ENCODE measurements around the gene C16orf74.
A peak's percentile ranks its signal among the peaks of the same experiment; 100 is the strongest.

The C16orf74 gene

DNA sequence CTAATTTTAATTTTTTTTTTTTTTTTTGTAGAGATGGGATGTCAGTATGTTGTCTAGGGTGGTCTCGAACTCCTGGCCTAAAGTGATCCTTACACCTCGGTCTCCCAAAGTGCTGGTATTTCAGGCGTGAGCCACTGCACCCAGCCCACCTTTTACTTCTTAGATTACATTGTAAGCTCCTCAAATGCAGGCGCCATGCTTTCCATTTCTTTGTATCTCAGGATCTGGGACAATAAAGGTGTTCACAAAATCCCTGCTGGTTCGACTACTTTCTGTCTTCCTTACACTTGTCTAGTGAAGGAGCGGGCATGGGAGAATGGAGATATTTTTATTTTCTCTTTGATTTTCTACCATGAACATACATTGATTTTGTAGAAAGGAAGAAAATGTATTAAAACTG lies 23.2 kb upstream of the C16orf74 start:
- no peak for DNase-seq

DNA sequence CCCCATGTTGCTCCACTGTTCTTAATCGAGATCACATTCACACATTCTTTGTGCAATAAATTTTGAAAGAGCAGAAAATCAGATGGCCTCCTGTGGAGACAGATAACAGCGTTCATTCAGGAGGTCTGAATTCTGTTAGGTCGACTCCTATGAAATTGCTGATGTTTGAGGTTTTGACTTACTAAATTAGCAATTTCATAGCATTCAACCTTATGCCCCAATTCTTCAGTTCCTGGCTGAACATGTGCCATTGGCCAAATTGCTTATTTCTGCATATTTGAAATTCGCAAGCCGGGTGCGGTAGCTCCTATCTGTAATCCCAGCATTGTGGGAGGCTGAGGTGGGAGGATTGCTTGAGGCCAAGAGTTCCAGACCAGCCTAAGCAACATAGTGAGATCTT lies 22.1 kb upstream of the C16orf74 start:
- no peak for DNase-seq

DNA sequence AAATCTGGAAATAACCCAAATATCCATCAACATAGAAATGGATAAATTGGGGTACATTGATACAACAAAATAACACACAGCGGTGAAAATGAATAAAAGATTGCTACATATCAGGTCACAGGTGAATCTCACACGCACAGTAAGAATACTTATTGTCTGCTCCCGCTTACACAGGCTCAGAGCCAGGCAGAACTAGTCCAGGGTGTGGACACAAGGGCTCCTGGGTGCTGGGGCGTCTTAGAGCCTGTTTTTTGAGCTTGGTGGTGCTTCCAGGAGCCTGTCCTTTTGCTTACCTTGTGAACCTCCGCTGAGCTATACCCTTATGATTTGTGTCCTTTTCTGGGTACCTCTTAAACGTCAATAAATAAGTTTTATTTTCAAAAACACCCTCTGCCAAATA lies 19.8 kb upstream of the C16orf74 start:
- DNase-seq = no peak

DNA sequence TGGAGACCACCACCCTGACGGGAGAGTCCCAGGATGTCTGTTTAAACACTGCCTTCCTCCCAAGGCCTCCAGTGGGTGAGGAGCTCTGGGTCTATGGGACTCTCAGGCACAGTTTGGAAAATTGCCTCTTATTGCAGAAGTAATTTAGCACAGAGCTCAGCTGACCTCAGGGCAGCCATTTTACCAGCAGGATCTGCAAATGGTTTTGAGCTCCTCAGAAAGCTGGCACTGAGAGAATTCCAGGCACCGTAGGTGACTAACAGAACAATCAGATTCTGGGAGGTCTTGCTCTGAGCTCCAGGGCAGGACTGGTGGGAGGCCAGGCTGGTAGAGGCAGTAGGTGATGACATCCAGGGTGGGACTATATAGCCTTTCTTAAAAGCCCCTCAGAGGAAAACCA lies 17.3 kb upstream of the C16orf74 start:
- no peak for DNase-seq

GRCh38 chr16:85767531-85767930 lies 16.6 kb upstream of the C16orf74 start:
- DNase-seq = peak; percentile 89

- DNase-seq = no peak
Measured at GRCh38 chr16:85765767-85766166, 14.9 kb upstream of the C16orf74 start.

- no peak for DNase-seq
Measured at GRCh38 chr16:85765211-85765610, 14.3 kb upstream of the C16orf74 start.

- no peak for DNase-seq
Measured at GRCh38 chr16:85763616-85764015, 12.7 kb upstream of the C16orf74 start.

GRCh38 chr16:85762970-85763369 lies 12.1 kb upstream of the C16orf74 start:
- no peak for DNase-seq

- DNase-seq = no peak
Measured at GRCh38 chr16:85761861-85762260, 11.0 kb upstream of the C16orf74 start.

DNA sequence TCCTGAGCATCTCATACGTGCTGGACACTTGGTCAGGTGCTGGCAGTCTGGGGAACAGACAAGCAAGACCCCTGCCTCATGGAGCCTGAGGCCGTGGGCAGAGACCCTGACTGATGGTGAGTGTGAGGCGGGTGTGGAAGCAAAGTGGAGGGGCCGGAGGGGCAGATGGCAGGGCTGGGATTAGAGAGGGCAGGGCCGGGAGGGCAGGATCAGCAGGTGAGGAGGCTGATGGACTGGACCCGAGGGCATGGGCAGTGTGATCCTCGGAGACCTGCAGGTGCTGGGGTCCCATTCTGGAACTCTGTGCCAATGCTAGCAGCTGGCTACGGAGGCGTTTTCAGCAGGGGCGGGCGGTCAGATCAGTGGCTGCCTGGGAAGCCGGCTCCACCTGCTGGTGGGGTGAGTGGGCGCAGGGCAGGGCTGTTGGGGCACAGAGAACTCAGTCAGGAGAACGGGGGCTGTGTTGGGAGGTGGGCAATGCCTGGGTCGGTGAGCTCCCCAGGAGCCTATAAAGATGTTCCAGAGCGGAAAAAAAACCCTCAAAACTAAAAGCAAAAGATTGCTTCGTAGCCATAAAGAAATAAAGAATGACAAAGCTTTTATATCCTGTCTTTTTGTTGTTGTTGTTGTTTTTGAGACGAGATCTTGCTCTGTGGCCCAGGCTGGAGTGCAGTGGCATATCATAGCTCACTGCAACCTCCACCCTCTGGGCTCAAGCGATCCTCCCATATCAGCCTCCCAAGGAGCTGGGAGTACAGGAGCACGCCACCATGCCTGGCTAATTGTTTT lies 8.9 kb upstream of the C16orf74 start:
- DNase-seq = no peak

GRCh38 chr16:85759136-85759535 lies 8.2 kb upstream of the C16orf74 start:
- DNase-seq = no peak

GRCh38 chr16:85757341-85757822 lies 6.5 kb upstream of the C16orf74 start:
- peak; percentile 72 for DNase-seq

- DNase-seq = no peak
Measured at GRCh38 chr16:85755929-85756768, 5.3 kb upstream of the C16orf74 start.

- DNase-seq = peak; percentile 31
Measured at GRCh38 chr16:85754413-85754812, 3.5 kb upstream of the C16orf74 start.

GRCh38 chr16:85753976-85754375 lies 3.1 kb upstream of the C16orf74 start:
- no peak for DNase-seq

GRCh38 chr16:85753559-85753958 lies 2.7 kb upstream of the C16orf74 start:
- DNase-seq = no peak

DNA sequence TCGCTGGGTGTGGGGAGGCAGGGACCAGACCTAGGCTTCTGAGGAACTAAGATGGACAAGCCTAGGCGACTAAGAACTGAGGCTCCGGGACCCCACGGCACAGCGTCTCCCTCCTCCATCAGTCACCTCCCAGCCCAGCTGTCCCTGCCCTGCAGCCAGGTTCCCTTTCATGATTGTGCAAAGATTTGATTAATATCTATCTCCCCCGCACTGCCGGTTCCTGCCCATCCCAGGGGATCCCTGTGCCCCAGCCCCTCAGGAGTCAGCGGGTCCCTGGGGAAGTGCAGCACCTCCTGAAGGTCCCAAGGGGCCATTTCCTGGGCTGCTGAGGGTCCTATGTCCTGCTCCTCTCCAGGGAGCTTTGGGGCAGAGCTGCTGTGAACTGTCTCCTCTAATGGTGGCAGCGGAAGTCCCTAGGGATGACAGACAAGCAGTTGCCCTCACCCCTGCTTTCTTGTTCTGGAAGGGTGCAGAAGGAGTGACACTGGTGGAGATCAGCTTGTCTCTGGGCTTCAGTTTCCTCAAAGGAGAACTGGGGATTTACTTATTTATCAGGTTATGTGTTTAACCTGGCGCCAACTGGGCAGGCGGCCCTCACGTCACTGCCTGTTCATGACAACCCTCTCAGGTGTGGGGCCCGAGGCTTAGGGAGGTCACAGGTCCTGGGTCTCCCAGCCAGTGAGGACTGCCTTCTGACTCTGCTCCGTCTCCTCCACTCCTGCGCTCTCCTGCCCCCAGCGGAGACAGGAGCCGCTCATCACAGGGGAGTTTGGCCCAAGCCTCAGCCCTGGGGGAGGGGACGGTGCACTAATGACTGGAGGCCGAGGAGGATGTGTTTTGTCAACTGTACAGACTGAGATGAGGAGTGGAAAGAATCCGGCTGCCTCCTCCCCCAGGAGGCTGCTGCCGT lies 1.9 kb upstream of the C16orf74 start:
- peak; percentile 68 for DNase-seq

GRCh38 chr16:85751698-85752501 lies 1.0 kb upstream of the C16orf74 start:
- no peak for DNase-seq

DNA sequence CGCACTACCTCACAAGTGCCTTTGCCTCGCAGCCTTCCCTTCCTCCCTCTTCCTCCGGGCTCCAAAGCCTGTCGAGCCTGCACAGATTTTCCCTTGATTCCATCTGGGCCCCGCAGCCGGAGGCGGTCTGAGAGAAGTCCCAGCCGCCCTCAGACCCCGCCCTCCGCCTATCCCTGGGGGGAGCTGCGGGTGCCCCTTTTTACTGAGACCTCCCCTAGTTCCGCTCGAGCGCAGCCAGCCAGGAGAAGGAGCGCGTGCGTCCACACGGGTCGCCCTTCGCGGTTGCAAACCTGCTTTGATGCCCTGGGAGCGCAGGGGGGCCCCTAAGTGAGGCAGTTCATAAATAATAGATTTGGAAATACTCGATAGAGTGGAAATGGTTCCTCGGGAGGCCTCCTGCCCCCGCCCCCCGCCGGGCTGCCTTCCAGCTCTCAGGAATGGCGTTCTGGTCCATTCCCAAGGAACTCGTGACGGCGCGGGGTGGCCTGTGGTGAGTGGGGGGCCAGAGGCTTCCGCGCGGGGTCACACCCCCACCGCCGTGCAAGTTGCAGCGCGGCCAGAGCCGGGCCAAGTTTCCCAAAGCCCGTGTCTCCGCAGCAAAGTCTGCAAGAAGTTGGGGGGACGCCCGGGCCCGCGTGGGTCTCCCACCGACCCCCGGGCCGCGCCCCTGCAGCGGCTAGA lies 610 bp downstream of the C16orf74 start:
- DNase-seq = peak; percentile 27

GRCh38 chr16:85749771-85750145 lies 1.1 kb downstream of the C16orf74 start:
- no peak for DNase-seq
